B cell (primary cell): ENCODE data around the gene ABCA7. TPM values are rescaled to one million over a fixed set of nuclear protein-coding genes. Genes with fewer than 3 reads are reported as not detected.

Source experiments
- ATAC-seq: fragments of 200-7000 bp; cut with Tn5 transposase; one replicate; pipeline ENCODE4 v1.10.0; 2021; ENCODE audit warnings: low read depth, mild to moderate bottlenecking, moderate number of reproducible peaks, moderate library complexity
- CTCF ChIA-PET: fragments of 350-600 bp; sonication (Branson Sonifier 250); formaldehyde crosslinking; loops from one replicate; lab custom pipeline; 2021; ENCODE audit warnings: antibody characterized with exemption, inconsistent platforms; lab: Charles Lee
- POLR2A ChIA-PET: fragments of 350-600 bp; sonication (Branson Sonifier 250); formaldehyde crosslinking; loops from one replicate; lab custom pipeline; 2021; ENCODE audit warnings: antibody characterized with exemption; lab: Charles Lee
- DNase-seq: peaks from one replicate; pipeline ENCODE4 v3.0.0; 2013
- H2AFZ ChIP-seq: 2 replicates; pipeline ENCODE4 v1.6.1; 2012; ENCODE audit warnings: mild to moderate bottlenecking, low read depth, low read length; ENCODE audit not compliant: insufficient read depth, poor library complexity, severe bottlenecking
- H3K27ac ChIP-seq, 2 donors: 1 replicate in 1 of 2; 2 replicates in 1 of 2; pipeline ENCODE4 v1.5.1; 2012 to 2013; ENCODE audit warnings: low read length in 2 of 2, mild to moderate bottlenecking in 2 of 2, moderate library complexity in 1 of 2
- H3K27me3 ChIP-seq, 4 experiments: fragments of 200-600 bp in 1 of 4; sonication (generic) in 1 of 4; replicated peaks in 1 of 4; 1 replicate in 2 of 4; 2 replicates in 2 of 4; pipeline versions ENCODE4 v1.6.1 to v1.7.0; 2013 to 2016; ENCODE audit warnings: low read length in 3 of 4, mild to moderate bottlenecking in 2 of 4, mixed read lengths in 1 of 4, moderate library complexity in 1 of 4; ENCODE audit not compliant: insufficient read depth in 4 of 4, control insufficient read depth in 3 of 4; ENCODE audit errors: control extremely low read depth in 1 of 4
- H3K36me3 ChIP-seq, 2 experiments: replicated peaks in 1 of 2; 1 replicate in 1 of 2; 2 replicates in 1 of 2; pipeline versions ENCODE4 v1.6.1 to v1.7.1; 2013; ENCODE audit warnings: low read length in 1 of 2; ENCODE audit not compliant: insufficient read depth in 2 of 2, control insufficient read depth in 1 of 2; ENCODE audit errors: control extremely low read depth in 1 of 2, extremely low read depth in 1 of 2
- H3K4me1 ChIP-seq, 2 donors: fragments of 200-600 bp in 1 of 2; sonication (generic) in 1 of 2; 1 replicate in 1 of 2; 2 replicates in 1 of 2; pipeline versions ENCODE4 v1.5.1 to v1.6.1; 2013 to 2017; ENCODE audit warnings: low read length in 2 of 2; ENCODE audit not compliant: control insufficient read depth in 2 of 2, insufficient read depth in 2 of 2
- H3K4me2 ChIP-seq: replicated peaks from 2 replicates; pipeline ENCODE3; 2012; ENCODE audit warnings: mild to moderate bottlenecking, low read depth, low read length; ENCODE audit not compliant: poor library complexity, severe bottlenecking
- H3K4me3 ChIP-seq, 5 experiments: fragments of 200-600 bp in 1 of 5; sonication (generic) in 1 of 5; 1 replicate in 3 of 5; 2 replicates in 2 of 5; pipeline versions ENCODE4 v1.5.1 to v1.7.0; 2011 to 2016; ENCODE audit warnings: low read length in 4 of 5, mild to moderate bottlenecking in 4 of 5, low read depth in 2 of 5, control low read depth in 1 of 5, moderate library complexity in 1 of 5; ENCODE audit not compliant: insufficient read depth in 1 of 5; ENCODE audit errors: control extremely low read depth in 1 of 5, extremely low read depth in 1 of 5
- H3K79me2 ChIP-seq: fragments of 200-600 bp; sonication (generic); one replicate; pipeline ENCODE4 v1.6.0; 2016; ENCODE audit warnings: low read length; ENCODE audit not compliant: control insufficient read depth, insufficient read depth
- H3K9ac ChIP-seq: fragments of 200-600 bp; sonication (generic); 2 replicates; pipeline ENCODE4 v1.6.1; 2017; ENCODE audit warnings: mild to moderate bottlenecking, low read length, moderate library complexity
- H3K9me3 ChIP-seq, 3 donors: one replicate each; pipeline versions ENCODE4 v1.6.1 to v1.7.1; 2013; ENCODE audit warnings: low read length in 2 of 3; ENCODE audit not compliant: control insufficient read depth in 2 of 3, insufficient read depth in 1 of 3; ENCODE audit errors: control extremely low read depth in 1 of 3
- H4K20me1 ChIP-seq: 2 replicates; pipeline ENCODE4 v1.6.0; 2012; ENCODE audit warnings: mild to moderate bottlenecking, low read length; ENCODE audit not compliant: insufficient read depth, control insufficient read depth, poor library complexity, severe bottlenecking
- H3K27ac Mint-ChIP-seq: one replicate; pipeline ENCODE4 v1.8.0; 2021; ENCODE audit warnings: mixed read lengths
- H3K27me3 Mint-ChIP-seq: one replicate; pipeline ENCODE4 v1.8.0; 2021; ENCODE audit warnings: mixed read lengths
- H3K4me1 Mint-ChIP-seq: one replicate; pipeline ENCODE4 v1.8.0; 2021; ENCODE audit warnings: mixed read lengths
- H3K4me3 Mint-ChIP-seq: one replicate; pipeline ENCODE4 v1.8.0; 2021; ENCODE audit warnings: mixed read lengths
- H3K9me3 Mint-ChIP-seq: one replicate; pipeline ENCODE4 v1.8.0; 2022; ENCODE audit warnings: mixed read lengths; ENCODE audit not compliant: insufficient read depth
- EZH2 ChIP-seq: IDR thresholded peaks from 2 replicates; pipeline ENCODE4 v1.6.1; 2012; ENCODE audit warnings: borderline replicate concordance, low read depth, mild to moderate bottlenecking, moderate library complexity, low read length; ENCODE audit not compliant: insufficient read depth, poor library complexity, severe bottlenecking
- WGBS: methylation state at CpG from one replicate; pipeline ENCODE4 v1.1.5; 2013; ENCODE audit warnings: missing lambda C conversion rate; ENCODE audit not compliant: insufficient coverage; 5-methylcytosine and 5-hydroxymethylcytosine counted together
- intact Hi-C: fragments of 100-400 bp; cut with micrococcal nuclease; formaldehyde crosslinking; loops from one replicate; pipeline ENCODE4 v1.10.0; 2022
- polyA plus RNA-seq: library from polyadenylated mRNA; depleted of rRNA; stranded (reverse); fragments of >200 nt; gene quantifications from 2 replicates; pipeline ENCODE4 v1.2.3, GENCODE V29; 2012
- total RNA-seq, 2 donors: library from RNA; stranded (reverse); fragments of 120-200 nt in 1 of 2; gene quantifications; 1 replicate in 1 of 2; 2 replicates in 1 of 2; pipeline versions ENCODE4 v1.2.3 to v1.2.4, GENCODE V29; 2013 to 2022
- TF ChIP-seq, protein P1 (sequence below): fragments of 200-600 bp; IDR thresholded peaks from one replicate; pipeline ENCODE4 v1.8.0; 2022; ENCODE audit warnings: antibody characterized with exemption, mild to moderate bottlenecking

The ABCA7 gene
- total and polyA plus RNA-seq, 2 donors (not counting 1 experiment from before 2014, with no cell fraction given), result 192 to 281 TPM

- ATAC-seq, result no peak
- 88% methylated on average over 16 of the region's 28 CpGs for WGBS
- POLR2A ChIA-PET, result interaction anchor here (0.5 to 5.0 kb wide), 17 partner anchors 8 to 201 kb away, joined by 3 to 67 read pairs (median 6); partner anchors contain the start of genes ABCA7, ARHGAP45, CIRBP and FAM174C
- H3K36me3 ChIP-seq, result peaks cover 0 to 77% of the 10 kb centered on the region in 2 experiments
- Mint-ChIP-seq H3K27me3 (no peaks in the 10 kb centered on the region), H3K9me3 (no peaks in the 10 kb centered on the region), H3K27ac (peak overlapping the region; percentile 68), H3K4me3 (peak overlapping the region; percentile 50), H3K4me1 (peaks cover 52% of the 10 kb centered on the region)
- TF ChIP-seq EZH2, result no peak
- TF ChIP-seq, protein P1, sequence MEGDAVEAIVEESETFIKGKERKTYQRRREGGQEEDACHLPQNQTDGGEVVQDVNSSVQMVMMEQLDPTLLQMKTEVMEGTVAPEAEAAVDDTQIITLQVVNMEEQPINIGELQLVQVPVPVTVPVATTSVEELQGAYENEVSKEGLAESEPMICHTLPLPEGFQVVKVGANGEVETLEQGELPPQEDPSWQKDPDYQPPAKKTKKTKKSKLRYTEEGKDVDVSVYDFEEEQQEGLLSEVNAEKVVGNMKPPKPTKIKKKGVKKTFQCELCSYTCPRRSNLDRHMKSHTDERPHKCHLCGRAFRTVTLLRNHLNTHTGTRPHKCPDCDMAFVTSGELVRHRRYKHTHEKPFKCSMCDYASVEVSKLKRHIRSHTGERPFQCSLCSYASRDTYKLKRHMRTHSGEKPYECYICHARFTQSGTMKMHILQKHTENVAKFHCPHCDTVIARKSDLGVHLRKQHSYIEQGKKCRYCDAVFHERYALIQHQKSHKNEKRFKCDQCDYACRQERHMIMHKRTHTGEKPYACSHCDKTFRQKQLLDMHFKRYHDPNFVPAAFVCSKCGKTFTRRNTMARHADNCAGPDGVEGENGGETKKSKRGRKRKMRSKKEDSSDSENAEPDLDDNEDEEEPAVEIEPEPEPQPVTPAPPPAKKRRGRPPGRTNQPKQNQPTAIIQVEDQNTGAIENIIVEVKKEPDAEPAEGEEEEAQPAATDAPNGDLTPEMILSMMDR, result no peak
- no peak overlapping the region for H2AFZ ChIP-seq
- H3K27ac ChIP-seq, result peak overlapping the region in 1 of 2 donors; percentile 12
- CTCF ChIA-PET, result interaction anchor here (0.9 to 6.9 kb wide), 9 partner anchors 7 to 192 kb away, joined by 3 to 56 read pairs (median 5); partner anchors contain the start of gene ARHGAP45
- H3K9me3 ChIP-seq, result no peaks in the 10 kb centered on the region
- H3K4me3 ChIP-seq, result peak overlapping the region in 1 of 5 experiments; percentile 25
- no peaks in the 10 kb centered on the region for H3K27me3 ChIP-seq
- peak overlapping the region; percentile 90 for H3K4me2 ChIP-seq
- intact Hi-C loops, result no loop called here
- H3K79me2 ChIP-seq, result peaks cover 77% of the 10 kb centered on the region
- peaks cover 64% of the 10 kb centered on the region for H4K20me1 ChIP-seq
- DNase-seq, result peak; percentile 47
- peaks cover 71 to 92% of the 10 kb centered on the region in 2 donors for H3K4me1 ChIP-seq
- peak overlapping the region; percentile 43 for H3K9ac ChIP-seq
Measured at GRCh38 chr19:1073956-1074517, 34.1 kb downstream of the ABCA7 start.
